Putamen (tissue), 1 donor: ENCODE results near the gene IQSEC3.

ENCODE experiments used
- DNase-seq: peaks from one replicate; pipeline ENCODE4 v3.0.0-alpha.2; 2016; ENCODE audit warnings: low spot score

Gene IQSEC3

GRCh38 chr12:197911-198695, 131.5 kb downstream of the IQSEC3 start:
- no peak for DNase-seq

GRCh38 chr12:198705-199104, 132.1 kb downstream of the IQSEC3 start:
- no peak for DNase-seq

- DNase-seq, result no peak
Observed at GRCh38 chr12:201361-201760, 134.8 kb downstream of the IQSEC3 start.

- DNase-seq, result no peak
Observed at GRCh38 chr12:202081-202731, 135.6 kb downstream of the IQSEC3 start.

- DNase-seq, result no peak
Observed at GRCh38 chr12:203074-203461, 136.5 kb downstream of the IQSEC3 start.

GRCh38 chr12:203462-204260, 137.1 kb downstream of the IQSEC3 start:
- peak; percentile 72 for DNase-seq

GRCh38 chr12:204261-204678, 137.7 kb downstream of the IQSEC3 start:
- DNase-seq, result no peak

GRCh38 chr12:205026-205425, 138.5 kb downstream of the IQSEC3 start:
- no peak for DNase-seq

GRCh38 chr12:206746-207440, 140.3 kb downstream of the IQSEC3 start:
- no peak for DNase-seq

- no peak for DNase-seq
Observed at GRCh38 chr12:207804-208203, 141.2 kb downstream of the IQSEC3 start.

GRCh38 chr12:208813-209212, 142.2 kb downstream of the IQSEC3 start:
- no peak for DNase-seq

GRCh38 chr12:209246-209645, 142.7 kb downstream of the IQSEC3 start:
- no peak for DNase-seq

GRCh38 chr12:209851-210250, 143.3 kb downstream of the IQSEC3 start:
- no peak for DNase-seq

- no peak for DNase-seq
Observed at GRCh38 chr12:210277-211141, 143.9 kb downstream of the IQSEC3 start.

GRCh38 chr12:211142-211465, 144.5 kb downstream of the IQSEC3 start:
- DNase-seq, result no peak

GRCh38 chr12:211639-212414, 145.3 kb downstream of the IQSEC3 start:
- DNase-seq, result no peak

- DNase-seq, result no peak
Observed at GRCh38 chr12:212415-212714, 145.8 kb downstream of the IQSEC3 start.

GRCh38 chr12:212715-213526, 146.4 kb downstream of the IQSEC3 start:
- DNase-seq, result no peak

GRCh38 chr12:213527-213932, 147.0 kb downstream of the IQSEC3 start:
- DNase-seq, result no peak
